GM12873 (cell line): ENCODE results near the gene ANKRD13D.

ENCODE experiments used
- TF ChIP-seq, protein P1 (sequence below): IDR thresholded peaks from 2 replicates; pipeline ENCODE4 v1.5.1; 2012; ENCODE audit warnings: low read depth, mild to moderate bottlenecking, moderate library complexity, low read length, control low read depth; ENCODE audit not compliant: insufficient read depth; ENCODE audit errors: missing control alignments

The ANKRD13D gene

GRCh38 chr11:67269401-67270255 is 19.5 kb upstream of the ANKRD13D start:
- TF ChIP-seq, protein P1, sequence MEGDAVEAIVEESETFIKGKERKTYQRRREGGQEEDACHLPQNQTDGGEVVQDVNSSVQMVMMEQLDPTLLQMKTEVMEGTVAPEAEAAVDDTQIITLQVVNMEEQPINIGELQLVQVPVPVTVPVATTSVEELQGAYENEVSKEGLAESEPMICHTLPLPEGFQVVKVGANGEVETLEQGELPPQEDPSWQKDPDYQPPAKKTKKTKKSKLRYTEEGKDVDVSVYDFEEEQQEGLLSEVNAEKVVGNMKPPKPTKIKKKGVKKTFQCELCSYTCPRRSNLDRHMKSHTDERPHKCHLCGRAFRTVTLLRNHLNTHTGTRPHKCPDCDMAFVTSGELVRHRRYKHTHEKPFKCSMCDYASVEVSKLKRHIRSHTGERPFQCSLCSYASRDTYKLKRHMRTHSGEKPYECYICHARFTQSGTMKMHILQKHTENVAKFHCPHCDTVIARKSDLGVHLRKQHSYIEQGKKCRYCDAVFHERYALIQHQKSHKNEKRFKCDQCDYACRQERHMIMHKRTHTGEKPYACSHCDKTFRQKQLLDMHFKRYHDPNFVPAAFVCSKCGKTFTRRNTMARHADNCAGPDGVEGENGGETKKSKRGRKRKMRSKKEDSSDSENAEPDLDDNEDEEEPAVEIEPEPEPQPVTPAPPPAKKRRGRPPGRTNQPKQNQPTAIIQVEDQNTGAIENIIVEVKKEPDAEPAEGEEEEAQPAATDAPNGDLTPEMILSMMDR: no peak

DNA sequence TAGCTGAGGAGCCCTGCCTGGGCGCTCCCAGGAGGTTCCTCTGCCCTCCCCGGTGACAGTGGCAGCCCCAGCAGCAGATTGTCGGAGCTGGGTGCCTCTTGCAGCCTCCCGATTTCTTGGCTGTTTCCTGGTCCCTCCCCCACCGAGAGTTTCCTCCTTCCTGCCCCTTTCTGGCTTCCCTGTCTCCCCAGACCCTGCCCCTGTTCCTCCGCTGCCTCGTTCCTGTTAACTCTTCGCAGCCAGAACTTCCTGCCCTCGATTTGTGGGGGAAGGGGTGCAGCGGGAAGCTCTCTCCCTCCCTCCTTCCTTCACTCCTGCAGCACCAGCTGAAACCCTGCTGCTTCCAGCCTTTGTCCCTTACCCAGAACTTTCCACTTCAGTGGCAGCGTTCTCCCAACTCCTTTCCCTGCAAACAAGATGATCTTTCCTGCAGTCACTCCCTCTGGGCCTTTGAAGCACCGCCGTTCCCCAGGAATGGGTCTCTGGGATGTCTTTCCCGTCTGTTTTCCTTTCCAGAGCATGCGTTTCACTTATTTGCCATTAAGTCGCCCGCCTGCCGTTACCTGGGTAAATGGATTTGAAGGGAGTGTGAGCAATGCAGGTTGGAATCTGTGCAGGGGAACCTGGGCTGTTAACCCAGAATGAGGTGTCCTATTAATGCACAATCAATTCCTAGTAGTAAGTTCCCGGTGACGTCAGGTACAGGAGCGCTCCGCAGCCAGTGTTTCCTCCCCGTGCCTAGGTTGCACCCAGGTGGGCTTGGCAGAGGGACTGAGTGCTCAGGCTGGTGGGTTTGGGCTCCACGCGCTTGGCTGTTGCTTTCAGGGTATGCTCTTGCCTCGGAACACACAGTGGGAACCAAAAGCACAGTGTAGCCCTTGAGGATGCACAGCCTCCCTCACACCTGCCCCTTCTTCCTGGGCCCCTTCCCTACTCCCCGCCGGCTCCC is 18.6 kb upstream of the ANKRD13D start:
- TF ChIP-seq, protein P1: no peak

DNA sequence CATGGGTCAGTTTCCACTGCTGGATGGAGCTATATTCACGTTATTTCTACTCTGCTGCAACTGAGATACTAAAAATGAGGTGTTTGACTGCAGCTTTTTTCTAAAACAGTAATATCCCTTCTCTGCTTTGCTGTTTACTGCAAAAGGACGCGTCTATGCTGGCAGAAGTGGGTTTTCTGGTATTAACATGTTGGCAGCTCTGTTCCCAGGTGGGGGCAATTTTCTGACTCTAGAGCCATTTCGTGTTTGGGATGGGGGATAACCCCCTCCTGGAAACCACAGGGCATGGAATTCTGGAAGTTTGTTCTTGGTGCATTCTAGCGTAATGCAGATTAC is 17.9 kb upstream of the ANKRD13D start:
- TF ChIP-seq, protein P1: no peak

DNA sequence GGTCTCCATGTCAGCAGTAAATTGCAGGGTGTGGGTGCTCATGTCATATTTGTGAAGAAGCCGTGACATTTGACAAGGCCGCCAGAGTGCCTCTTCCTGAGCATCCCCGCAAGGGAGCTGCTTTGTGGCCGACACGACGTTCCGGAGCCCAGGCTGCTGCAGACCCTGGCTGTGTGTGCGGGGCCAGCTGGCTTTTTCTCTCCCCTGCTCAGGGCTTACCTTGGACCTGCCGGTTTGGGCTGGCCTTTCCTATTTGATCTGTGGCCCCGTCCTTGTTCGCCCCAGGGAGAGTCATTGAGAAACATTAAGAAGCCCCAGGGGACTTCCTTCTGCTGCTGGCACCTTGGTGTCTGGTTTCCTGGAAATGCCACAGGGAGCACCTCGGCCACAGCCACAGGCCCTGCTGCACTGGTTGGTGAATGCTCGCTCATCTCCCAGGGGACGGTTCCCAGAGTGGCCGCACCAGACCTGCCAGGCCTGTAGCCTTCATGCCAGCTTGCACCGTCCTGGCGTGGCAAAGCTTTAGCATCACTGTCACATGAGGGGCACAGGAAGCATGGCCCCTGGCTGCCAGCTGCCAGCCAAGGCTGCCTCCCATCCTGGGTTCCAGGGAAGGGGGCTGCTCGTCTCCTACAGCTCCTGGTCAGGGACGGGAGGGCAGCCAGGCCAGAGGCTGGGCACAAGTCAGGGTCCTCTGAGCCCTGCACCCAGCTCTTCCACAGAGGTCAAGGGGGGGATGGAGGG is 17.4 kb upstream of the ANKRD13D start:
- TF ChIP-seq, protein P1: no peak

DNA sequence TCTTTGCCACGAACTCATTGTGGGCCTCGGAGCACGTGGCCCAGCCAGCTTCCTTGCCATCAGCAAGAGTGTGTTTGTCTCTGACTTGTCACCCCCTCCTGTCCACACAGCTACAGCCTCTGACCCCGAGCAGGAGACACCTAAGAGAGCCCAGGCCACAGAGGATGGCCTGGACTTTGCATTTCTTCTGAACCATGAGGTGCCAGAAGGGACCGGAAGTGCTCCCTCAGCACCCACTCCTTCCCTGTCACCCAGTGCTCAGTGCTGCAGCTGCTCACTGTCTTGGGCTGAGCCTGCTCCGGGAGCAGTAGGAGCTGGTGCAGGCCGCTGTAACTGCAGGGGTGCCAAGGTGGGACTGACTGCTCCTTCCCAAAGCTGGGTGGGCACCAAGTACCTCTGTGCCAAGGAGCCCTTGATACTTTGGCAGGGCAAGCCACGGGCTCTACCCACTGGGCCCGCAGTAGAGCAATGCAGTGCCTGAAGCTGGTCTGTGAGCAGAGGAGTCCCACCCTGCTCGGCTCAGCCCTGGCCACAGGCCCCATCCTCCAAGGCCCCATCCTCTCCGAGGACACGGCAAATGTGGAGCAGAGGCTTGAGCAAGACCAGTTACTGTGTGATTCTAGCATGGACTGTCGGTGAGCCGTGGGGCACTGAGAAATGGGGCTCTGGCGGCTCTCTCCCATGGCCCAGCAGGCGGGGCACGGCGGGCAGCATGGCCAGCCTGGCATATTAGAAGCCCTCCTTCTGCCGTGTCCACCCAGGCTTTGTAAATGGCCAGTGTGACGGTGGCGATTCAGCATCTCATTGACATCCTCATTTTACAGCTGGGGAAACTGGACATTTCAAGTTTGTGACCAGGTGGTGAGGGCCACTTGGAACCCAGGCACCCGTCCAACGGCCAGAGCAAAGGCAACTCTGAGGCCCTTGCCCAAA is 16.5 kb upstream of the ANKRD13D start:
- TF ChIP-seq, protein P1: no peak

- TF ChIP-seq, protein P1: peak; percentile 10
Observed at GRCh38 chr11:67273260-67273990, 15.7 kb upstream of the ANKRD13D start.
